Parathyroid adenoma (tissue), 2 donors: ENCODE measurements around the gene INO80.
A peak's percentile ranks its signal among the peaks of the same experiment; 100 is the strongest.

Experiments
- H2AFZ ChIP-seq: fragments of 300-600 bp; sonication (generic); one replicate; pipeline ENCODE4 v1.7.0; 2017; ENCODE audit warnings: antibody characterized with exemption, mild to moderate bottlenecking
- H3K27ac ChIP-seq: fragments of 300-600 bp; sonication (generic); one replicate; pipeline ENCODE4 v1.7.0; 2017
- H3K27me3 ChIP-seq: fragments of 300-600 bp; sonication (generic); one replicate; pipeline ENCODE4 v1.7.0; 2017; ENCODE audit warnings: low read length; ENCODE audit not compliant: control insufficient read depth, insufficient read depth
- H3K36me3 ChIP-seq: fragments of 300-600 bp; sonication (generic); one replicate; pipeline ENCODE4 v1.7.0; 2017; ENCODE audit warnings: low read length; ENCODE audit not compliant: control insufficient read depth, insufficient read depth
- H3K4me1 ChIP-seq: fragments of 300-600 bp; sonication (generic); one replicate; pipeline ENCODE4 v1.7.0; 2017; ENCODE audit warnings: control low read depth
- H3K4me2 ChIP-seq: fragments of 300-600 bp; sonication (generic); one replicate; pipeline ENCODE4 v1.7.0; 2017; ENCODE audit warnings: low read length
- H3K4me3 ChIP-seq: fragments of 300-600 bp; sonication (generic); one replicate; pipeline ENCODE4 v1.7.0; 2017; ENCODE audit warnings: low read depth, low read length
- H3K79me2 ChIP-seq: fragments of 300-600 bp; sonication (generic); one replicate; pipeline ENCODE4 v1.7.0; 2017; ENCODE audit warnings: control low read depth
- H3K9ac ChIP-seq: fragments of 300-600 bp; sonication (generic); one replicate; pipeline ENCODE4 v1.7.0; 2017; ENCODE audit warnings: mild to moderate bottlenecking
- H3K9me3 ChIP-seq: fragments of 300-600 bp; sonication (generic); one replicate; pipeline ENCODE4 v1.7.0; 2017; ENCODE audit warnings: low read length; ENCODE audit not compliant: control insufficient read depth
- CTCF ChIP-seq: fragments of 300-600 bp; sonication (generic); IDR thresholded peaks from one replicate; pipeline ENCODE4 v1.7.0; 2017; ENCODE audit warnings: antibody characterized with exemption, mild to moderate bottlenecking
- donor health status: primary hyperparathyroidism.

INO80 gene

GRCh38 chr15:40952901-40953712 lies 163.0 kb downstream of the INO80 start, which contains the start of gene CHAC1:
CHAC1 (plus strand) TSS chr15:40953471; CDS start chr15:40953584, 113 bp downstream.
- Histone ChIP-seq H3K9ac (no peak within 1 kb of the TSS), H2AFZ (peak within 1 kb of the TSS; percentile 90), H3K79me2 (no peaks in the 10 kb centered on the region), H3K4me1 (peaks cover 4% of the 10 kb centered on the region), H3K27ac (peak within 1 kb of the TSS; percentile 42), H3K9me3 (no peaks in the 10 kb centered on the region), H3K4me3 (peak within 1 kb of the TSS; percentile 80), H3K27me3 (no peaks in the 10 kb centered on the region), H3K36me3 (no peaks in the 10 kb centered on the region), H3K4me2 (peak within 1 kb of the TSS; percentile 89)
- no peak for TF ChIP-seq CTCF

- H3K9ac ChIP-seq, result no peak overlapping the region
Observed at GRCh38 chr15:40952301-40952900, 163.7 kb downstream of the INO80 start.

GRCh38 chr15:40951764-40952163 lies 164.3 kb downstream of the INO80 start:
- no peak for TF ChIP-seq CTCF
- Histone ChIP-seq H3K4me1 (peaks cover 4% of the 10 kb centered on the region), H3K27ac (no peak overlapping the region), H3K79me2 (no peaks in the 10 kb centered on the region), H3K9ac (no peak overlapping the region), H3K27me3 (no peaks in the 10 kb centered on the region), H3K4me2 (no peak overlapping the region), H3K9me3 (no peaks in the 10 kb centered on the region), H3K36me3 (no peaks in the 10 kb centered on the region), H2AFZ (no peak overlapping the region), H3K4me3 (no peak overlapping the region)

More at GRCh38 chr15:40952301-40952900, 163.7 kb downstream of the INO80 start:
- peaks cover 4% of the 10 kb centered on the region for H3K4me1 ChIP-seq
- H3K4me2 ChIP-seq, result peak overlapping the region; percentile 89
- no peaks in the 10 kb centered on the region for H3K79me2 ChIP-seq
- no peaks in the 10 kb centered on the region for H3K9me3 ChIP-seq
- peak overlapping the region; percentile 42 for H3K27ac ChIP-seq
- no peaks in the 10 kb centered on the region for H3K36me3 ChIP-seq
- H3K27me3 ChIP-seq, result no peaks in the 10 kb centered on the region
- H3K4me3 ChIP-seq, result peak overlapping the region; percentile 80
- no peak for TF ChIP-seq CTCF
- H2AFZ ChIP-seq, result peak overlapping the region; percentile 90

GRCh38 chr15:40949756-40950207 lies 166.3 kb downstream of the INO80 start:
- Histone ChIP-seq H3K36me3 (no peaks in the 10 kb centered on the region), H3K4me3 (no peak overlapping the region), H3K4me1 (no peaks in the 10 kb centered on the region), H3K9ac (no peak overlapping the region), H3K27ac (no peak overlapping the region), H2AFZ (no peak overlapping the region), H3K4me2 (no peak overlapping the region), H3K79me2 (no peaks in the 10 kb centered on the region), H3K9me3 (no peaks in the 10 kb centered on the region), H3K27me3 (no peaks in the 10 kb centered on the region)
- TF ChIP-seq CTCF, result no peak
